ENCODE results near the gene AKT1.
"Not testable (repeated sequence)": the region's sequence is repeated elsewhere in the genome, so short reads cannot be mapped to it uniquely, and the experiment has no call there.

Gene AKT1

GRCh38 chr14:104729835-104730181 lies 65.7 kb downstream of the AKT1 start:
- in situ Hi-C loops (cut with HindIII; ENCODE audit: low sequenced_read_pairs): no loop called here

GRCh38 chr14:104729176-104729834 lies 66.2 kb downstream of the AKT1 start:
- in situ Hi-C loops (cut with HindIII; ENCODE audit: low sequenced_read_pairs): not testable (repeated sequence)

- in situ Hi-C loops (cut with HindIII; ENCODE audit: low sequenced_read_pairs): no loop called here
Observed at GRCh38 chr14:104728631-104729030, 66.9 kb downstream of the AKT1 start.

GRCh38 chr14:104726600-104727451 lies 68.7 kb downstream of the AKT1 start:
- in situ Hi-C loops (cut with HindIII; ENCODE audit: low sequenced_read_pairs): no loop called here

GRCh38 chr14:104725772-104726548 lies 69.6 kb downstream of the AKT1 start:
- in situ Hi-C loops (cut with HindIII; ENCODE audit: low sequenced_read_pairs): no loop called here

- in situ Hi-C loops (cut with HindIII; ENCODE audit: low sequenced_read_pairs): no loop called here
Observed at GRCh38 chr14:104724981-104725771, 70.4 kb downstream of the AKT1 start.

GRCh38 chr14:104724407-104724980 lies 71.1 kb downstream of the AKT1 start:
- in situ Hi-C loops (cut with HindIII; ENCODE audit: low sequenced_read_pairs): no loop called here

- in situ Hi-C loops (cut with HindIII; ENCODE audit: low sequenced_read_pairs): no loop called here
Observed at GRCh38 chr14:104723651-104724406, 71.7 kb downstream of the AKT1 start, which contains the start of gene ADSS1. Gene ADSS1 (plus strand): TSS chr14:104724229. CDS start chr14:104724271, 42 bp downstream.

- in situ Hi-C loops (cut with HindIII; ENCODE audit: low sequenced_read_pairs): no loop called here
Observed at GRCh38 chr14:104722938-104723650, 72.5 kb downstream of the AKT1 start.

GRCh38 chr14:104721505-104722431 lies 73.8 kb downstream of the AKT1 start:
- in situ Hi-C loops (cut with HindIII; ENCODE audit: low sequenced_read_pairs): no loop called here
